Type B pancreatic cell (in vitro differentiated cells): ENCODE data around the gene CHMP1A. TPM values are rescaled to one million over a fixed set of nuclear protein-coding genes. Genes with fewer than 3 reads are reported as not detected.
"Not testable (repeated sequence)": the region's sequence is repeated elsewhere in the genome, so short reads cannot be mapped to it uniquely, and the experiment has no call there.

ENCODE experiments used
- DNase-seq: peaks from one replicate; pipeline ENCODE4 v3.0.0; 2021; ENCODE audit warnings: mixed read lengths; ENCODE audit not compliant: unreplicated experiment; ENCODE audit errors: extremely low spot score
- H3K27ac Mint-ChIP-seq: 2 replicates; pipeline ENCODE4 v1.8.0; 2021; ENCODE audit warnings: mild to moderate bottlenecking, mixed read lengths
- H3K27me3 Mint-ChIP-seq: 2 replicates; pipeline ENCODE4 v1.8.0; 2021; ENCODE audit warnings: mixed read lengths
- H3K36me3 Mint-ChIP-seq: 2 replicates; pipeline ENCODE4 v1.8.0; 2021; ENCODE audit warnings: mixed read lengths
- H3K4me1 Mint-ChIP-seq: one replicate; pipeline ENCODE4 v1.8.0; 2021; ENCODE audit warnings: mixed read lengths; ENCODE audit not compliant: unreplicated experiment
- H3K4me3 Mint-ChIP-seq: 2 replicates; pipeline ENCODE4 v1.8.0; 2021; ENCODE audit warnings: mild to moderate bottlenecking, mixed read lengths
- H3K9me3 Mint-ChIP-seq: 2 replicates; pipeline ENCODE4 v1.8.0; 2021; ENCODE audit warnings: mixed read lengths
- CTCF ChIP-seq: fragments of 200-600 bp; sonication (generic); conservative IDR thresholded peaks from 2 replicates; pipeline ENCODE4 v1.5.0; 2021; ENCODE audit warnings: antibody characterized with exemption, mild to moderate bottlenecking
- total RNA-seq: library from RNA; stranded (reverse); gene quantifications from 2 replicates; pipeline ENCODE4 v1.2.1, GENCODE V29; 2021; ENCODE audit warnings: low replicate concordance

The CHMP1A gene
- total RNA-seq, 1 donor from 2014 or later = 93.4 TPM

GRCh38 chr16:89700649-89701424 is 43.3 kb upstream of the CHMP1A start:
- H3K4me3 Mint-ChIP-seq = peak overlapping the region; percentile 83
- TF ChIP-seq CTCF = no peak
- H3K27me3 Mint-ChIP-seq = peaks cover 2% of the 10 kb centered on the region
- DNase-seq = no peak
- H3K36me3 Mint-ChIP-seq = peaks cover 5% of the 10 kb centered on the region
- H3K27ac Mint-ChIP-seq = peak overlapping the region; percentile 81
- peaks cover 10% of the 10 kb centered on the region for H3K4me1 Mint-ChIP-seq
- no peaks in the 10 kb centered on the region for H3K9me3 Mint-ChIP-seq

GRCh38 chr16:89700100-89700648 is 42.7 kb upstream of the CHMP1A start:
- no peaks in the 10 kb centered on the region for H3K9me3 Mint-ChIP-seq
- TF ChIP-seq CTCF = peak; percentile 74
- H3K36me3 Mint-ChIP-seq = peaks cover 5% of the 10 kb centered on the region
- no peaks in the 10 kb centered on the region for H3K27me3 Mint-ChIP-seq
- peak; percentile 98 for DNase-seq
- H3K4me3 Mint-ChIP-seq = peak overlapping the region; percentile 80
- H3K4me1 Mint-ChIP-seq = peaks cover 9% of the 10 kb centered on the region
- peak overlapping the region; percentile 81 for H3K27ac Mint-ChIP-seq

- H3K4me3 Mint-ChIP-seq = peak overlapping the region; percentile 80
- H3K36me3 Mint-ChIP-seq, DNase-seq, H3K4me1 Mint-ChIP-seq, H3K9me3 Mint-ChIP-seq, H3K27me3 Mint-ChIP-seq: not testable (repeated sequence)
- peak overlapping the region; percentile 81 for H3K27ac Mint-ChIP-seq
These were observed 42.2 kb upstream of the CHMP1A start for GRCh38 chr16:89699629-89700099.

GRCh38 chr16:89698717-89699116 is 41.2 kb upstream of the CHMP1A start:
- H3K4me1 Mint-ChIP-seq, H3K9me3 Mint-ChIP-seq, H3K36me3 Mint-ChIP-seq, DNase-seq, H3K27me3 Mint-ChIP-seq: not testable (repeated sequence)
- Mint-ChIP-seq H3K27ac (peak overlapping the region; percentile 25), H3K4me3 (peak overlapping the region; percentile 27)

- Mint-ChIP-seq H3K9me3 (no peaks in the 10 kb centered on the region), H3K27ac (no peak overlapping the region), H3K4me3 (no peak overlapping the region), H3K4me1 (peaks cover 9% of the 10 kb centered on the region), H3K27me3 (no peaks in the 10 kb centered on the region), H3K36me3 (peaks cover 5% of the 10 kb centered on the region)
- no peak for DNase-seq
- no peak for TF ChIP-seq CTCF
These were observed 40.3 kb upstream of the CHMP1A start for GRCh38 chr16:89697616-89698331.

- H3K36me3 Mint-ChIP-seq = peaks cover 5% of the 10 kb centered on the region
- peaks cover 9% of the 10 kb centered on the region for H3K4me1 Mint-ChIP-seq
- H3K9me3 Mint-ChIP-seq = no peaks in the 10 kb centered on the region
- no peak overlapping the region for H3K27ac Mint-ChIP-seq
- DNase-seq = no peak
- H3K4me3 Mint-ChIP-seq = no peak overlapping the region
- H3K27me3 Mint-ChIP-seq = no peaks in the 10 kb centered on the region
- TF ChIP-seq CTCF = no peak
These were observed 39.7 kb upstream of the CHMP1A start for GRCh38 chr16:89697161-89697615.
